ENCODE data around the gene WASL.

DNA sequence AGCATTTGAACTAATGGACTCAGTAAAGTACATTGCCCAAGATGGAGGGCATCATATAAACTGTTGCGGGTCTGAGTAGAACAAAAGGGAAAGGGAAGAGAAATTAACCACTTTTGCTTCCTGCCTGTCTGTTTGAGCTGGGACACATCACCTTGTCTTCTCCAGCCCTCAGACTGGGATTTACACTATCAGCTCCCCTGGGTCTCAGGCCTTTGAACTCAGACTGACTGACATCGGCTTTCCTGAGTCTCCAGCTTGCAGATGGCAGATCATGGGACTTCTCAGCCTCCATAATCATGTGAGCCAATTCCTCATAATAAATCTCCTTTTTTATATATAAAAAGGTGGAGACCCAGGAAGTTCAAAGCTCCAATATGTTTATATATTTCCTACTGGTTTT is 23.0 kb upstream of the WASL start:
- TF ChIP-seq, protein P1, sequence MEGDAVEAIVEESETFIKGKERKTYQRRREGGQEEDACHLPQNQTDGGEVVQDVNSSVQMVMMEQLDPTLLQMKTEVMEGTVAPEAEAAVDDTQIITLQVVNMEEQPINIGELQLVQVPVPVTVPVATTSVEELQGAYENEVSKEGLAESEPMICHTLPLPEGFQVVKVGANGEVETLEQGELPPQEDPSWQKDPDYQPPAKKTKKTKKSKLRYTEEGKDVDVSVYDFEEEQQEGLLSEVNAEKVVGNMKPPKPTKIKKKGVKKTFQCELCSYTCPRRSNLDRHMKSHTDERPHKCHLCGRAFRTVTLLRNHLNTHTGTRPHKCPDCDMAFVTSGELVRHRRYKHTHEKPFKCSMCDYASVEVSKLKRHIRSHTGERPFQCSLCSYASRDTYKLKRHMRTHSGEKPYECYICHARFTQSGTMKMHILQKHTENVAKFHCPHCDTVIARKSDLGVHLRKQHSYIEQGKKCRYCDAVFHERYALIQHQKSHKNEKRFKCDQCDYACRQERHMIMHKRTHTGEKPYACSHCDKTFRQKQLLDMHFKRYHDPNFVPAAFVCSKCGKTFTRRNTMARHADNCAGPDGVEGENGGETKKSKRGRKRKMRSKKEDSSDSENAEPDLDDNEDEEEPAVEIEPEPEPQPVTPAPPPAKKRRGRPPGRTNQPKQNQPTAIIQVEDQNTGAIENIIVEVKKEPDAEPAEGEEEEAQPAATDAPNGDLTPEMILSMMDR (optimal IDR thresholded peaks at IDR 0.05 in 1 of 3, IDR thresholded peaks at IDR 0.05 in 1 of 3, conservative IDR thresholded peaks at IDR 0.05 in 1 of 3; ENCODE audit: extremely low read depth in 1 of 3, insufficient read depth in 2 of 3, low read length in 3 of 3) = no peak
- no peak for TF ChIP-seq EZH2 (IDR thresholded peaks at IDR 0.05; ENCODE audit: low read length)
